Ishikawa (cell line): Measurements from ENCODE around the gene NHS.

Experiments
- CEBPB ChIP-seq: IDR thresholded peaks from 2 replicates; pipeline ENCODE4 v1.6.1; 2012
- CREB1 ChIP-seq: IDR thresholded peaks from 2 replicates; pipeline ENCODE4 v1.6.1; 2012; ENCODE audit warnings: low read depth
- EGR1 ChIP-seq: IDR thresholded peaks from 2 replicates; pipeline ENCODE4 v1.6.1; 2012
- EP300 ChIP-seq: IDR thresholded peaks from 2 replicates; pipeline ENCODE4 v1.6.1; 2012; ENCODE audit warnings: borderline replicate concordance
- FOXM1 ChIP-seq: IDR thresholded peaks from 2 replicates; pipeline ENCODE4 v1.6.1; 2012; ENCODE audit warnings: low read depth, borderline replicate concordance
- MAX ChIP-seq: IDR thresholded peaks from 2 replicates; pipeline ENCODE4 v1.6.1; 2012
- NFIC ChIP-seq: IDR thresholded peaks from 2 replicates; pipeline ENCODE4 v1.6.1; 2012
- RAD21 ChIP-seq: IDR thresholded peaks from 2 replicates; pipeline ENCODE4 v1.6.1; 2012; ENCODE audit warnings: low read depth
- REST ChIP-seq: IDR thresholded peaks from 2 replicates; pipeline ENCODE4 v1.6.1; 2012; ENCODE audit warnings: low read depth, mild to moderate bottlenecking
- TAF1 ChIP-seq: IDR thresholded peaks from 2 replicates; pipeline ENCODE4 v1.6.1; 2012; ENCODE audit warnings: low read depth, mild to moderate bottlenecking
- TCF12 ChIP-seq: IDR thresholded peaks from 2 replicates; pipeline ENCODE4 v1.6.1; 2012; ENCODE audit warnings: low read depth
- TEAD4 ChIP-seq: IDR thresholded peaks from 2 replicates; pipeline ENCODE4 v1.6.1; 2012
- USF1 ChIP-seq: IDR thresholded peaks from 2 replicates; pipeline ENCODE4 v1.6.1; 2012
- YY1 ChIP-seq: IDR thresholded peaks from 2 replicates; pipeline ENCODE4 v1.6.1; 2012; ENCODE audit warnings: low read depth
- ZBTB7A ChIP-seq: IDR thresholded peaks from 2 replicates; pipeline ENCODE4 v1.6.1; 2012; ENCODE audit warnings: low read depth

The NHS gene

GRCh38 chrX:17588303-17588702, 213.3 kb downstream of the NHS start:
- TF ChIP-seq TCF12 (no peak), USF1 (no peak), YY1 (no peak), TAF1 (no peak)

GRCh38 chrX:17590892-17591740, 216.1 kb downstream of the NHS start:
- TF ChIP-seq ZBTB7A (no peak), TCF12 (no peak), REST (no peak), CEBPB (no peak), FOXM1 (no peak), RAD21 (peak; percentile 76), TAF1 (no peak), USF1 (no peak)

GRCh38 chrX:17591741-17592110, 216.7 kb downstream of the NHS start:
- TF ChIP-seq NFIC (no peak), EP300 (no peak), MAX (no peak), YY1 (no peak), TEAD4 (no peak), ZBTB7A (no peak)

GRCh38 chrX:17592117-17592516, 217.1 kb downstream of the NHS start:
- no peak for TF ChIP-seq MAX
- no peak for TF ChIP-seq CEBPB
- TF ChIP-seq TEAD4: no peak
- no peak for TF ChIP-seq NFIC
- TF ChIP-seq TAF1: no peak
- TF ChIP-seq CREB1: no peak
- TF ChIP-seq USF1: no peak
- no peak for TF ChIP-seq RAD21
- TF ChIP-seq EGR1: no peak
- no peak for TF ChIP-seq YY1
- no peak for TF ChIP-seq FOXM1
- no peak for TF ChIP-seq EP300
- TF ChIP-seq REST: no peak
- no peak for TF ChIP-seq ZBTB7A

GRCh38 chrX:17594693-17595092, 219.7 kb downstream of the NHS start:
- TF ChIP-seq RAD21: no peak

- no peak for TF ChIP-seq TEAD4
- no peak for TF ChIP-seq MAX
- TF ChIP-seq USF1: no peak
- no peak for TF ChIP-seq ZBTB7A
- TF ChIP-seq RAD21: no peak
- TF ChIP-seq NFIC: no peak
- no peak for TF ChIP-seq CEBPB
- no peak for TF ChIP-seq TCF12
These were observed 220.5 kb downstream of the NHS start for GRCh38 chrX:17595456-17596035.
